HepG2 (cell line): Measurements from ENCODE around the gene JKAMP. TPM values are rescaled to one million over a fixed set of nuclear protein-coding genes. Genes with fewer than 3 reads are reported as not detected.

Experiments used
- ATAC-seq: fragments of 200-7000 bp; cut with Tn5 transposase; 3 replicates; pipeline ENCODE4 v1.9.1; 2020; ENCODE audit warnings: mild to moderate bottlenecking, moderate library complexity
- BruUV-seq: library from RNA; stranded (reverse); fragments of 400-500 nt; replicated peaks from 2 replicates; lab custom pipeline; 2021; lab: Mats Ljungman, UMichigan
- CTCF ChIA-PET: fragments of 300-600 bp; formaldehyde crosslinking; extraction: SDS; loops from one replicate; lab custom pipeline; 2021; ENCODE audit warnings: low total read pairs, inconsistent platforms, low intra/inter-chr PET ratio; lab: Yijun Ruan, JAX
- POLR2A ChIA-PET: fragments of 350-600 bp; sonication (Branson Sonifier 250); formaldehyde crosslinking; loops from one replicate; lab custom pipeline; 2020; ENCODE audit warnings: antibody characterized with exemption, inconsistent platforms; lab: Yijun Ruan, JAX
- DNase-seq: peaks from one replicate; pipeline ENCODE4 v3.0.0-alpha.2; 2015; ENCODE audit warnings: low spot score
- FAIRE-seq: peaks from 3 replicates; lab custom pipeline; 2011; peaks lifted over from hg19 to GRCh38; lab: Jason Lieb, UNC
- H2AFZ ChIP-seq: one replicate; pipeline ENCODE4 v1.6.1; 2011; ENCODE audit warnings: low read length, inconsistent platforms
- H3K27ac ChIP-seq: fragments of 300-600 bp; 3 replicates; pipeline ENCODE4 v1.8.0; 2011; ENCODE audit warnings: mixed run types, mild to moderate bottlenecking, mixed read lengths, low read length, inconsistent platforms; ENCODE audit not compliant: insufficient read depth; ENCODE audit errors: extremely low read length
- H3K27me3 ChIP-seq, 2 experiments: fragments of 200-600 bp in 1 of 2; 2 replicates in 1 of 2; 3 replicates in 1 of 2; pipeline versions ENCODE4 v1.6.0 to v1.8.0; 2011; ENCODE audit warnings: low read length in 2 of 2, mild to moderate bottlenecking in 2 of 2, moderate library complexity in 2 of 2, inconsistent platforms in 1 of 2; ENCODE audit not compliant: insufficient read depth in 2 of 2, control insufficient read depth in 1 of 2
- H3K36me3 ChIP-seq, 2 experiments: fragments of 200-600 bp in 1 of 2; replicated peaks in 1 of 2; 2 replicates in 1 of 2; 3 replicates in 1 of 2; pipeline versions ENCODE4 v1.5.1 to v1.8.0; 2011; ENCODE audit warnings: low read length in 2 of 2, inconsistent platforms in 1 of 2; ENCODE audit not compliant: insufficient read depth in 2 of 2, control insufficient read depth in 1 of 2
- H3K4me1 ChIP-seq: 2 replicates; pipeline ENCODE4 v1.5.1; 2012; ENCODE audit warnings: low read length, inconsistent platforms; ENCODE audit not compliant: insufficient read depth
- H3K4me2 ChIP-seq: 2 replicates; pipeline ENCODE4 v1.6.0; 2011; ENCODE audit warnings: low read depth, low read length, inconsistent platforms
- H3K4me3 ChIP-seq, 3 experiments: fragments of 200-600 bp in 1 of 3; sonication (generic), shearing (Covaris generic) in 1 of 3; replicated peaks in 1 of 3; 2 replicates each; pipeline ENCODE4 v1.5.1; 2011 to 2016; ENCODE audit warnings: low read length in 3 of 3, inconsistent platforms in 2 of 3, low read depth in 2 of 3, mild to moderate bottlenecking in 2 of 3, control low read depth in 1 of 3, mixed read lengths in 1 of 3; ENCODE audit not compliant: insufficient read depth in 1 of 3
- H3K79me2 ChIP-seq: one replicate; pipeline ENCODE4 v1.6.1; 2011; ENCODE audit warnings: low read length, inconsistent platforms; ENCODE audit not compliant: insufficient read depth
- H3K9ac ChIP-seq: 2 replicates; pipeline ENCODE4 v1.6.0; 2011; ENCODE audit warnings: mild to moderate bottlenecking, low read depth, low read length, inconsistent platforms; ENCODE audit not compliant: insufficient read depth
- H3K9me3 ChIP-seq: 2 replicates; pipeline ENCODE4 v1.5.1; 2012; ENCODE audit warnings: mild to moderate bottlenecking, low read length
- H4K20me1 ChIP-seq: 2 replicates; pipeline ENCODE4 v1.6.0; 2011; ENCODE audit warnings: inconsistent platforms, mild to moderate bottlenecking, low read length, moderate library complexity; ENCODE audit not compliant: insufficient read depth
- FOXC1 ChIP-seq: sonication (generic); formaldehyde crosslinking; IDR thresholded peaks from 2 replicates; pipeline ENCODE4 v1.8.0; 2022; ENCODE audit warnings: mild to moderate bottlenecking, missing genetic modification reagents, borderline replicate concordance
- FOXP1 ChIP-seq, 2 experiments: fragments of 450-650 bp in 1 of 2; IDR thresholded peaks; 2 replicates each; pipeline ENCODE4 v1.6.1; 2017 to 2018; ENCODE audit warnings: antibody characterized with exemption in 1 of 2
- IRF9 ChIP-seq: sonication (generic); formaldehyde crosslinking; IDR thresholded peaks from 2 replicates; pipeline ENCODE4 v1.8.0; 2022; ENCODE audit warnings: missing genetic modification reagents, mild to moderate bottlenecking, borderline replicate concordance
- MTA3 ChIP-seq: sonication (generic); formaldehyde crosslinking; IDR thresholded peaks from 2 replicates; pipeline ENCODE4 v1.4.0; 2020; ENCODE audit warnings: missing genetic modification reagents
- NONO ChIP-seq, 2 experiments: fragments of 450-650 bp in 1 of 2; sonication (generic) in 1 of 2; formaldehyde crosslinking in 1 of 2; IDR thresholded peaks in 1 of 2; conservative IDR thresholded peaks in 1 of 2; 2 replicates each; pipeline versions ENCODE4 v1.6.1 to v1.8.0; 2017 to 2022; ENCODE audit warnings: mild to moderate bottlenecking in 1 of 2, missing genetic modification reagents in 1 of 2, moderate library complexity in 1 of 2
- PHB2 ChIP-seq: fragments of 450-650 bp; IDR thresholded peaks from 2 replicates; pipeline ENCODE4 v1.6.1; 2018; ENCODE audit not compliant: partially characterized antibody
- TRIM22 ChIP-seq: fragments of 450-650 bp; IDR thresholded peaks from 2 replicates; pipeline ENCODE4 v1.6.1; 2017
- ZNF275 ChIP-seq: sonication (generic); formaldehyde crosslinking; IDR thresholded peaks from 2 replicates; pipeline ENCODE4 v1.8.0; 2022; ENCODE audit warnings: missing genetic modification reagents, mild to moderate bottlenecking, inconsistent platforms, borderline replicate concordance
- ZNF331 ChIP-seq: sonication (generic); formaldehyde crosslinking; IDR thresholded peaks from 2 replicates; pipeline ENCODE4 v1.4.0; 2020; ENCODE audit warnings: missing genetic modification reagents
- ZNF724P ChIP-seq: sonication (generic); formaldehyde crosslinking; IDR thresholded peaks from 2 replicates; pipeline ENCODE4 v1.8.0; 2022; ENCODE audit warnings: missing genetic modification reagents, borderline replicate concordance
- WGBS: methylation state at CpG from one replicate; pipeline ENCODE4 v1.1.6; 2017; ENCODE audit warnings: low lambda C conversion rate; 5-methylcytosine and 5-hydroxymethylcytosine counted together
- in situ Hi-C: cut with HindIII; loops from 2 replicates; pipeline ENCODE4 v1.10.0; 2017; ENCODE audit warnings: low pct_unique_long_range_greater_than_20kb; ENCODE audit not compliant: extremely low pct_ligation_motif_present
- intact Hi-C: fragments of 100-400 bp; cut with micrococcal nuclease; formaldehyde crosslinking; loops from one replicate; pipeline ENCODE4 v1.10.0; 2022; ENCODE audit not compliant: unreplicated experiment
- polyA plus RNA-seq, 8 experiments: library from polyadenylated mRNA; depleted of rRNA in 3 of 8; stranded (reverse) in 7 of 8; unstranded in 1 of 8; fragments of >200 nt; fragmentation: Illumina TruSeq in 4 of 8; extraction: Trizol in 4 of 8; gene quantifications; 2 replicates each; pipeline versions ENCODE4 v1.2.1 to v1.2.3, GENCODE V29; 2011 to 2016; ENCODE audit warnings: low read depth in 4 of 8, missing spikeins in 1 of 8, mixed read lengths in 1 of 8; ENCODE audit not compliant: insufficient read depth in 1 of 8
- total RNA-seq, 5 experiments: library from RNA; depleted of rRNA; stranded (reverse); fragments of >200 nt; fragmentation: Illumina TruSeq; extraction: Trizol; gene quantifications; 2 replicates each; pipeline ENCODE4 v1.2.3, GENCODE V29; 2016; ENCODE audit warnings: low read depth in 1 of 5
- TF ChIP-seq, protein P1 (sequence below): sonication (generic); formaldehyde crosslinking; IDR thresholded peaks from 2 replicates; pipeline ENCODE4 v1.9.0; 2022; ENCODE audit warnings: low read depth, missing genetic modification reagents

Gene JKAMP
- total and polyA plus RNA-seq, 2 of the 13 experiments (the other 11 are each of a cell fraction or from before 2014, with no cell fraction given) = 56.4 to 135 TPM

DNA sequence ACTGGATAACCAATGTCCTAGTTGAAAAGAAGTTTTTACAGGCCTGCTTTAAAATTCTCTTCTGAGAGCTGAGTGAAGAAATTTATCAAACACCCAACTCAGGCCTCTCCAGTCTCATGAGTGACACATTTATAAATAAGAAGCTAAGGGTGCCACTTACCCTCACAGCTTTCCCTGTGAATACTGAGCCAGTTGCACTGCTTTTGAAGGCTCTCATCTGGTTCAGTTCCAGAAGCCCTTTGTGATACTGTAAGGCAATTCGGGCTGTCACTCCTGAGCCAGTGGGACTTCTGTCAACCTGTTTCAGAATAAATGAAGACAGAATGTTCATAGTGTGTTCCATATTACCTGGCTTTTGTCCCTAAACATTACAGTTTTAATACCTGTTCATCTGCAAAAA lies 8.6 kb upstream of the JKAMP start:
- WGBS = 75% methylated on average over 1 of the region's 1 CpG
- no peak for TF ChIP-seq TRIM22
- TF ChIP-seq PHB2 = no peak
- no peak for TF ChIP-seq ZNF331 (CRISPR knock-in tag)
- no peak for TF ChIP-seq NONO (IDR thresholded peaks at IDR 0.05)
- no peak for TF ChIP-seq NONO (CRISPR knock-in tag; conservative IDR thresholded peaks at IDR 0.05)
- TF ChIP-seq, protein P1, sequence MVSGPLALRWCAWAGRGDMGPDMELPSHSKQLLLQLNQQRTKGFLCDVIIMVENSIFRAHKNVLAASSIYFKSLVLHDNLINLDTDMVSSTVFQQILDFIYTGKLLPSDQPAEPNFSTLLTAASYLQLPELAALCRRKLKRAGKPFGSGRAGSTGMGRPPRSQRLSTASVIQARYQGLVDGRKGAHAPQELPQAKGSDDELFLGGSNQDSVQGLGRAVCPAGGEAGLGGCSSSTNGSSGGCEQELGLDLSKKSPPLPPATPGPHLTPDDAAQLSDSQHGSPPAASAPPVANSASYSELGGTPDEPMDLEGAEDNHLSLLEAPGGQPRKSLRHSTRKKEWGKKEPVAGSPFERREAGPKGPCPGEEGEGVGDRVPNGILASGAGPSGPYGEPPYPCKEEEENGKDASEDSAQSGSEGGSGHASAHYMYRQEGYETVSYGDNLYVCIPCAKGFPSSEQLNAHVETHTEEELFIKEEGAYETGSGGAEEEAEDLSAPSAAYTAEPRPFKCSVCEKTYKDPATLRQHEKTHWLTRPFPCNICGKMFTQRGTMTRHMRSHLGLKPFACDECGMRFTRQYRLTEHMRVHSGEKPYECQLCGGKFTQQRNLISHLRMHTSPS (CRISPR knock-in tag) = no peak
- no peak for TF ChIP-seq IRF9 (CRISPR knock-in tag)
- TF ChIP-seq ZNF275 (CRISPR knock-in tag) = no peak
- no peak for TF ChIP-seq ZNF724P (CRISPR knock-in tag)
- TF ChIP-seq FOXC1 (CRISPR knock-in tag) = no peak
- no peak for TF ChIP-seq FOXP1 (IDR thresholded peaks at IDR 0.05)
- TF ChIP-seq FOXP1 (CRISPR knock-in tag; IDR thresholded peaks at IDR 0.05) = no peak
- no peak for TF ChIP-seq MTA3 (CRISPR knock-in tag)
- H3K27me3 ChIP-seq = no peaks in the 10 kb centered on the region
- no peak overlapping the region for H3K4me2 ChIP-seq
- H3K4me3 ChIP-seq = no peak overlapping the region
- peaks cover 9% of the 10 kb centered on the region for H3K4me1 ChIP-seq
- no peak for FAIRE-seq
- POLR2A ChIA-PET = interaction anchor here (1.8 kb wide), 1 partner anchor 8 kb away, joined by 6 read pairs; the partner anchor contains the start of genes JKAMP and L3HYPDH
- H3K27ac ChIP-seq = no peak overlapping the region
- no peak for ATAC-seq
- H3K79me2 ChIP-seq = peaks cover under 1% of the 10 kb centered on the region
- in situ Hi-C loops (no loop called here), intact Hi-C loops (no loop called here)
- H3K9me3 ChIP-seq = no peaks in the 10 kb centered on the region
- H4K20me1 ChIP-seq = no peaks in the 10 kb centered on the region; the same call in 1 of the 2 replicates
- no peak overlapping the region for H3K9ac ChIP-seq
- BruUV-seq = no TSS peak
- DNase-seq = no peak
- CTCF ChIA-PET = no interaction called here
- H2AFZ ChIP-seq = no peak overlapping the region
- peaks cover 19 to 43% of the 10 kb centered on the region in 2 experiments for H3K36me3 ChIP-seq
